Measurements from ENCODE around the gene TK2. TPM values are rescaled to one million over a fixed set of nuclear protein-coding genes. Genes with fewer than 3 reads are reported as not detected.

The TK2 gene
- total and polyA plus RNA-seq, 2 experiments from 2014 or later, result 27.9 to 57.5 TPM

GRCh38 chr16:66508248-66508913 is 41.5 kb downstream of the TK2 start:
- Histone ChIP-seq H3K36me3 (ENCODE audit: low read depth) (no peaks in the 10 kb centered on the region), H3K27me3 (replicated peaks; ENCODE audit: insufficient read depth) (no peaks in the 10 kb centered on the region), H3K4me1 (ENCODE audit: insufficient read depth) (peaks cover 44% of the 10 kb centered on the region), H4K20me1 (ENCODE audit: insufficient read depth) (no peaks in the 10 kb centered on the region), H3K4me2 (ENCODE audit: unreplicated experiment) (no peak overlapping the region), H2AFZ (no peak overlapping the region), H3K4me3 (no peak overlapping the region), H3K79me2 (ENCODE audit: insufficient read depth) (no peaks in the 10 kb centered on the region), H3K9me2 (ENCODE audit: insufficient read depth) (no peaks in the 10 kb centered on the region), H3K27ac (no peak overlapping the region), H3F3A (ENCODE audit: insufficient read depth) (peaks cover 32% of the 10 kb centered on the region), H3K9me3 (ENCODE audit: low read depth) (no peaks in the 10 kb centered on the region), H3K9ac (no peak overlapping the region)
- DNase-seq, result peak; percentile 45
- WGBS, 2 experiments (ENCODE audit: low coverage in 1 of 2, low lambda C conversion rate in 2 of 2, missing lambda C conversion rate in 2 of 2), result 59 to 61% methylated on average over 7 of the region's 7 CpGs
- TF ChIP-seq EZH2phosphoT487 (IDR thresholded peaks at IDR 0.05; ENCODE audit: insufficient read depth, low read depth), result no peak
- no peak for TF ChIP-seq EZH2 (IDR thresholded peaks at IDR 0.05; ENCODE audit: insufficient read depth, poor library complexity, severe bottlenecking)
- in situ Hi-C loops (cut with MboI), result no loop called here

- Histone ChIP-seq H3K79me2 (ENCODE audit: insufficient read depth) (no peaks in the 10 kb centered on the region), H3K4me2 (ENCODE audit: unreplicated experiment) (no peak overlapping the region), H3K4me1 (ENCODE audit: insufficient read depth) (peaks cover 44% of the 10 kb centered on the region), H3K4me3 (no peak overlapping the region), H3K9me2 (ENCODE audit: insufficient read depth) (no peaks in the 10 kb centered on the region), H2AFZ (no peak overlapping the region), H3K9ac (no peak overlapping the region), H3K36me3 (ENCODE audit: low read depth) (no peaks in the 10 kb centered on the region), H3F3A (ENCODE audit: insufficient read depth) (peaks cover 32% of the 10 kb centered on the region), H3K27me3 (replicated peaks; ENCODE audit: insufficient read depth) (no peaks in the 10 kb centered on the region), H4K20me1 (ENCODE audit: insufficient read depth) (no peaks in the 10 kb centered on the region), H3K9me3 (ENCODE audit: low read depth) (no peaks in the 10 kb centered on the region), H3K27ac (no peak overlapping the region)
- in situ Hi-C loops (cut with MboI), result no loop called here
- DNase-seq, result no peak
- TF ChIP-seq EZH2 (IDR thresholded peaks at IDR 0.05; ENCODE audit: insufficient read depth, poor library complexity, severe bottlenecking), result no peak
- TF ChIP-seq EZH2phosphoT487 (IDR thresholded peaks at IDR 0.05; ENCODE audit: insufficient read depth, low read depth), result no peak
- 58 to 68% methylated on average over 4 of the region's 4 CpGs for WGBS, 2 experiments (ENCODE audit: low coverage in 1 of 2, low lambda C conversion rate in 2 of 2, missing lambda C conversion rate in 2 of 2)
Measured at GRCh38 chr16:66507731-66508239, 42.1 kb downstream of the TK2 start.

- H3F3A ChIP-seq (ENCODE audit: insufficient read depth), result peaks cover 22% of the 10 kb centered on the region
- peaks cover 34% of the 10 kb centered on the region for H3K4me1 ChIP-seq (ENCODE audit: insufficient read depth)
- WGBS, 2 experiments (ENCODE audit: low coverage in 1 of 2, low lambda C conversion rate in 2 of 2, missing lambda C conversion rate in 2 of 2), result 45 to 47% methylated on average over 3 of the region's 3 CpGs
- no peaks in the 10 kb centered on the region for H3K9me2 ChIP-seq (ENCODE audit: insufficient read depth)
- in situ Hi-C loops (cut with MboI), result no loop called here
- no peaks in the 10 kb centered on the region for H3K9me3 ChIP-seq (ENCODE audit: low read depth)
- no peaks in the 10 kb centered on the region for H3K36me3 ChIP-seq (ENCODE audit: low read depth)
- peak overlapping the region; percentile 64; the same call in 1 of the 2 replicates for H3K27ac ChIP-seq
- H3K27me3 ChIP-seq (replicated peaks; ENCODE audit: insufficient read depth), result no peaks in the 10 kb centered on the region
- DNase-seq, result no peak
- no peak for TF ChIP-seq EZH2 (IDR thresholded peaks at IDR 0.05; ENCODE audit: insufficient read depth, poor library complexity, severe bottlenecking)
- H3K4me3 ChIP-seq, result peak overlapping the region; percentile 25; the same call in 1 of the 2 replicates
- H3K9ac ChIP-seq, result no peak overlapping the region
- no peak overlapping the region for H2AFZ ChIP-seq
- no peaks in the 10 kb centered on the region for H4K20me1 ChIP-seq (ENCODE audit: insufficient read depth)
- H3K79me2 ChIP-seq (ENCODE audit: insufficient read depth), result no peaks in the 10 kb centered on the region
- H3K4me2 ChIP-seq (ENCODE audit: unreplicated experiment), result peak overlapping the region; percentile 69
Measured at GRCh38 chr16:66503612-66504011, 46.3 kb downstream of the TK2 start.

- WGBS, 2 experiments (ENCODE audit: low coverage in 1 of 2, low lambda C conversion rate in 2 of 2, missing lambda C conversion rate in 2 of 2), result 7 to 11% methylated on average over 2 of the region's 2 CpGs
Measured at GRCh38 chr16:66503030-66503429, 46.9 kb downstream of the TK2 start.

More at GRCh38 chr16:66503030-66503429, 46.9 kb downstream of the TK2 start:
- no peak for TF ChIP-seq EZH2phosphoT487 (IDR thresholded peaks at IDR 0.05; ENCODE audit: insufficient read depth, low read depth)
- TF ChIP-seq EZH2 (IDR thresholded peaks at IDR 0.05; ENCODE audit: insufficient read depth, poor library complexity, severe bottlenecking), result no peak
- Histone ChIP-seq H3K4me1 (ENCODE audit: insufficient read depth) (peaks cover 28% of the 10 kb centered on the region), H3K27me3 (replicated peaks; ENCODE audit: insufficient read depth) (no peaks in the 10 kb centered on the region), H3K79me2 (ENCODE audit: insufficient read depth) (no peaks in the 10 kb centered on the region), H3K4me3 (peak overlapping the region; percentile 25), H3K27ac (peak overlapping the region; percentile 64), H3K4me2 (ENCODE audit: unreplicated experiment) (peak overlapping the region; percentile 69), H2AFZ (0 out of 2 replicates have a peak overlapping the region, but pooled peaks have one; percentile 75), H3K36me3 (ENCODE audit: low read depth) (no peaks in the 10 kb centered on the region), H3K9ac (peak overlapping the region; percentile 34; the same call in 1 of the 2 replicates), H3K9me2 (ENCODE audit: insufficient read depth) (no peaks in the 10 kb centered on the region), H3K9me3 (ENCODE audit: low read depth) (no peaks in the 10 kb centered on the region), H4K20me1 (ENCODE audit: insufficient read depth) (no peaks in the 10 kb centered on the region), H3F3A (ENCODE audit: insufficient read depth) (peaks cover 22% of the 10 kb centered on the region)
- DNase-seq, result peak; percentile 32
- in situ Hi-C loops (cut with MboI), result no loop called here

Data from GM23248 (cell line).